GM19023 (cell line): ENCODE results near the gene LAG3.

Experiments
- ATAC-seq: cut with Tn5 transposase; IDR thresholded peaks from one replicate; pipeline ENCODE4 v1.9.1; 2021; ENCODE audit warnings: mild to moderate bottlenecking, moderate library complexity; ENCODE audit not compliant: unreplicated experiment

The LAG3 gene

DNA sequence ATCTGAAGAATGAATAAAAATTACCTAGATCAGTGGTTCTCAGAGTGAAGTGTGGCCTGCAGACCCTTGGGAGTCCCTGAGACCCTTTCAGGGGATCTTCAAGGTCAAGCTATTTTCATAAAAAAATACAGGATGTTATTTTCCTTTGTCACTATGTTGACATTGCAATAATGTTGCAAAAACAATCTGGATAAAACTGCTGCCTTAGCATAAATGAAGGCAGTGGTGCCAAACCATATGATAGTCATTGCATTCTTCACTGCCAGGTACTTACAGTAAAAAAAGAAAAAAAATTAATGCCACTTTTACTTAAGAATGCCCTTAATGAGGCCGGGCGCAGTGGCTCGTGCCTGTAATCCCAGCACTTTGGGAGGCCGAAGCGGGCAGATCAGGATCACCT, 15.0 kb downstream of the LAG3 start:
- no peak for ATAC-seq

DNA sequence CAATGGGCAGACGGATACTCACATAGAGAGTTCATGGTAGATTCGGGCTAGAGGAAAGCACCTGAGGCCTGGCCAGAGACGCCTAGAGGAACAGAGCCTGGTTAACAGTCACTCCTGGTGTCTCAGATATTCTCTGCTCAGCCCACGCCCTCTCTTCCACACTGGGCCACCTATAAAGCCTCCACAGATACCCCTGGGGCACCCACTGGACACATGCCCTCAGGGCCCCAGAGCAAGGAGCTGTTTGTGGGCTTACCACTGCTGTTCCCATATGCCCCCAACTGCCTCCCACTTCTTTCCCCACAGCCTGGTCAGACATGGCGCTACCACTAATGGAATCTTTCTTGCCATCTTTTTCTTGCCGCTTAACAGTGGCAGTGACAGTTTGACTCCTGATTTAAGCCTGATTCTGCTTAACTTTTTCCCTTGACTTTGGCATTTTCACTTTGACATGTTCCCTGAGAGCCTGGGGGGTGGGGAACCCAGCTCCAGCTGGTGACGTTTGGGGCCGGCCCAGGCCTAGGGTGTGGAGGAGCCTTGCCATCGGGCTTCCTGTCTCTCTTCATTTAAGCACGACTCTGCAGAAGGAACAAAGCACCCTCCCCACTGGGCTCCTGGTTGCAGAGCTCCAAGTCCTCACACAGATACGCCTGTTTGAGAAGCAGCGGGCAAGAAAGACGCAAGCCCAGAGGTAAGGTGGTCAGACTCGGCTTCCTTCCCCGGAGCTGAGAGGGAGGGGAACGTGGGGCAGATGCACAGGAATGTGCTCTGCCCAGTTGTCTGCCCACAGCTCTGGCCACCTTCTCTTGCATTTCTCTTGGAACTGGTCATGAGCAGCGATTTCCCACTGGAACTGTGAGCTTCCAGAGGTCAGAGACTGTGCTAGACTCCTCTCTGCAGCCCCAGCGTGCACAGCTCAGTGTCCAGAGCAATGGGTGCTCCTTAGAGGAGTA, 16.9 kb downstream of the LAG3 start, which contains the start of gene CD4:
CD4 (plus strand) TSS at position 557 of the 953 bp plus-strand sequence. CDS start 10,611 bp downstream, outside the sequence.
- no peak for ATAC-seq

DNA sequence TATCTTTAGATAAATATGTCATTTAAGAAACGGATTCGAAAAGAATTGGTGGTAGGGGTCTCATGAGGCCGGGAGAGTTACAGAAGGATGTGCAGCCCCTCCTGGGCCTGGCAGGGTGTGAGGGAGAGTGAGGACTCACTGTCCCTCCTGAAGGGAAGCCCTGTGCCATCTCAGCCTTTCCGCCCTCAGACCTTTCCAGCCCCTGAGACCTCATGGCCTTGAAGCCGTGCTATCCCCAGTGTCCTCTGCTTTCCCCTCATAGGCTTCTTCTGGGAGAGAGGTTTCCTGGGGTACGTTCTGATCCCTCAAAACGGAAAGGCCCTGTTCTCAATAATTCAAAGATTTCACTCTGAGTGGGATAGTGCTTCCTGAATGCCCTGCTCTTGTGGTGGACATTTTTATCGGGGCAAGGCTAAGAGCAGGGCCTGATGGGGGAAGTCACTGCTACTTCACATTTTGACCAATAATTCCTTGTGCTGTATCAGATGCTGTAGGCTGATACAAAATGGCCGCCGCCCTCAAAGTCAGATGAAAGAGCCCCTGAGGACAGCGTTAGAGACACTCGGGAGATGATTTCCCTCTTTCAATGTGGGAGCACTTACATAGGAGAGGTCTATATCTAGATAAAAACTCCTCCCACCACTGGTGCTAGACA, 18.3 kb downstream of the LAG3 start:
- no peak for ATAC-seq

DNA sequence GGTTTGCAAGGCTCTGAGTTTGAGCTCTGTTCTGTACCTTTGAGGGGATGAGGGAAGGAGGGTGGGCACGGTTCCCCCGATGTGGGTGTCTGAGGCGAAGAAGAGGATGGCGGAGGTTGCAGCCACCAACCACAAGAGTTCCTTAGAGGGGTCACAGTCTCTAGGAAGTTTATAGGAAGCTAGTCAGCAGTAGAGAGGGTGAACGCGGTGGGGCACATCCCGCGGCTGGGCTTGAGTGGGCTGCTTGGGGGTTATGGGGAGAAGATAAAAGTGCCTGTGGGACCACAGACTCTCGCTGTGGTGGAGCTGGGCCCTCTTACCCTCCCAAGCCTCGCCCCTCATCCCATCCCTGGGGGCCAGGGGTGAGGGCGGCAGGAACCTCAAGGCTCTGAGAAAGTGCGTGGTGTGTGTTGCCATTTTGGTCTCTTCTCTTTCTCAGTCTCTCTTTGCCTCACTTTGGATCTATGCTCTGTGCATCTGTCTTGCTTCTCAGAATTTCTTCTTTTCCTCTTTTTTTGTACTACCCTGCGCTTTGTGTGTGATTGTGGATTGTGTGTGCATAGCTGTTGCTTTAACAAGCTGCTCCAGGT, 19.7 kb downstream of the LAG3 start:
- no peak for ATAC-seq

DNA sequence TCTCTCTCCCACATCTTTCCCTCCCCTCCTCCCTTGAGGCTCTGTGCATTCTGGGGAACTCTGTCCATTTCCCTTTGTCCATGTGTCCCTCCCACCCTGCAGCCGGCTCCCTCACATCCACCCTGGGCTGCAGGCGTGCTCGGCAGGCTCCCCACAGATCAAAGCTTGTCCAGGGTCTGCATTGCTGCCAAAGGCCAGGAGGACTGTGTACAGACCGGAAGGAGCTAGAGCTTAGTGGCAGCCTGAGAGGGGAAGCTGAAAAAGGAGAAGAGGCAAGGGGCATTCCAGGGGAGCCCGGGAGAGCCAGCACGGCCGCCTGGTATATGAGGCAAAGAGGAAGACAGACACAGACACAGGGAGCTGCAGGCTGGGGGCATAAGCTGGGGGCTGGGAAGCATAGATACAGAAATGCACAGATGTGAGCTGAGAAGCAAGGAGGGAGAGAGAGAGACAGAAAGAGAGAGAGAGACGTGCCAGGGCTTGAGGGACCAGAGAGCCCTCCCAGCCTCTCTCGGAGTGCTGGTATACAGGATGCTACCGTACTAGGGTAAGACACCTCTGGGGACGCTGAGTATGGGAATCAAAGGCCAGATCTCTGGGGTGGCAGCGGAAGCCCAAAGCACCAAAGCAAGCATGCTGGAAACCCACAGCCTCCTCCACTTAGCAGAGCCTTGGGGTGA, 20.3 kb downstream of the LAG3 start:
- no peak for ATAC-seq

DNA sequence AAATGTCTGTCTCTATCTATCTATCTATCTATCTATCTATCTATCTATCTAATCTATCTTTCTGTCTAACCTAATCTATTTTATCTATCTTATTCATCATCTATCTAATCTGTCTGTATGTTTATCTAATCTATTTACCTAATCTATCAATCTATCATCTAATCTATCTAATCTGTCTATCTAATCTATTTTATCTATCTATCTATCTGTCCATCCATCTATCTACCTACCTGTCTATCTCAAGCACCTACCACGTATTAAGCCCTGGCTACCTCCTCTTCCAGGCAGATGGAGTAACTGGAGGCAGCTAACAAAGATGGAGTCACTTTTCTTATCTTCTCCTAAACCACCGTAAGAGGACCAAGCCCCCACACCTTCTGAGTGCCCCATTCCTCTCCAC, 22.8 kb downstream of the LAG3 start:
- no peak for ATAC-seq

DNA sequence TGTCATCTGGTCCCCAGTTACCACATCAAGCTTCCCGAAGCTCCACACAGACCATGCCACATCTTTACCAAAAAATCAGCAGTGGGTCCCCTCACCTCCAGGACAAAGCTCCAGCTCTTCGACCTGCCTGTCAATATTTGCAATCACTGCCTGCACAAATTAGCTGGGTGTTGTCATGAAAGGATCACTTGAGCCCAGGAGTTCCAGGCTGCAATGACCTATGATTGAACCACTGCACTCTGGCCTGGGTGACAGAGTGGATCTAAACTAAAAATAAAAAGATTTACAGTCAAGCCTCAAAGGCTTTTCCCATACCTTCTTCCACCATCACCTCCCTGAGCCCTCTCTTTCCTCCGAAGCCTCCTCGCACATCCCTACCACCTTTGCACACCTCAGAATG, 24.3 kb downstream of the LAG3 start:
- ATAC-seq: no peak

DNA sequence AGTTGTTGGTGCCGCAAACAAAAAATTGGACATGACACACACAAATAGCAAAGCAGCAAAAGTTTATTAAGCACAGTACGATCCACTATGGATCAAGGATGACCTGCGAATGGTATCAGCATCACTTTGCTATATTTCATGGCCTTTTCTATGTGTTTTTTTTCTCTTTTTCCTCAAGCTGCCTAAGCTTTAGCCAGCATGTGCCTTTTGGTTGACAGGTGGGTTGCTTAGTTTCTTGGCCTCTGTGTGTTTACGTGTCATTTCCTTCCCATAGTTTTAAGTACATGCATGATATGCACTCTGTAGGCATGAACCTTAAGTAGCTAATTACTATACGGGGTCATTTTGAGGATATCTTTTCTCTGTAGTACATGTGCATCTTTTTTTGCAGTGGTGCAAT, 26.8 kb downstream of the LAG3 start:
- ATAC-seq: no peak

DNA sequence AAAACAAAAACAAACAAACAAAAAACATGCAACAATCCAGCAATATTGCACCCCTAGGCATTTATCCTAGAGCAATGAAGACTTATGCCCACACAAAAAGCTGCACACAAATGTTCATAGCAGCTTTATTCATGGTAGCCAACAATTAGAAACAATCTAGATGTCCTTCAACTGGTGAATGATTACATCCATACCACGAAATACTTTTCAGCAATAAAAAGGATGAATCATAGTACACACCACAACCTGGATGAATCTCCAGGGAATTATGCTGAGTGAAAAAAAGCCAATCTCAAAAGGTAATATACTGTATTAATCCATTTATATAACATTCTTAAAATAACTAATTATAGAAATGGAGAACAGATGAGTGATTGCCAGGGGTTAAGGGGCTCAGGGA, 34.9 kb downstream of the LAG3 start:
- ATAC-seq: no peak

DNA sequence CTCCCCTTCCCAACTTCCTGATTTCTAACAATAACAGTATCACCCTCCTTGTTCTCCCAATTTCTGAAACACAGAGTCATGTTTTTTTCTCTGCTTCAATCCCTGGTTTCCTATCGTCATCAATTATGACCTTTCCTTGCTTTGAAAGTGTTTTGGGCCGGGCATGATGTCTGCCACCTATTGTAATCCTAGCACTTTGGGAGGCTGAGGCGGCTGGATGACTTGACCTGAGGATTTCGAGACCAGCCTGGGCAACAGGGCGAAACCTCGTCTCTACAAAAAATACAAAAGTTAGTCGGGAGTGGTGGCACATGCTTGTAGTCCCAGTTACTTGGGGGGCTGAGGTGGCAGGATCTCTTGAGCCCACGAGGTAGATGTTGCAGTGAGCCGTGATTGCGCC, 36.7 kb downstream of the LAG3 start:
- no peak for ATAC-seq

DNA sequence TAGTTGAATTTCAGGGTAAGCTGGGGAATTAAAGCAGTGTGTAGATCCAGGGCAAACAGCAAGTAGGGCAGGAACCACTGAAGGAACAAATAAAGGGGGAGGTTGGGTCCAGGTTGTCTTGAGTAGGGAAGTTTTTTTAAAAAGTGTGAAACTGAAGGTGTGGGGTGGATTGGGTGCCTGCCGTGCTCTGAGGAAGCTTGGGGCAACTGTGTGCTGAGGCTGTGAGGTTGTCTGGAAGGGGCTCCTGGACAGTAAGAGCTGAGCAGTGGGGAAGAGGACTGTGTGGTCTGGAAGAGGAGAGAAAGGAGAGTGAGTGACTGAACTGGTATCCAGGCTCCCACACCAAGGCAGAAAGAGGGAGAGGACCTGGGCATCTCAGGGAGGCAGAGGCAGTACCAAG, 38.4 kb downstream of the LAG3 start:
- ATAC-seq: no peak

DNA sequence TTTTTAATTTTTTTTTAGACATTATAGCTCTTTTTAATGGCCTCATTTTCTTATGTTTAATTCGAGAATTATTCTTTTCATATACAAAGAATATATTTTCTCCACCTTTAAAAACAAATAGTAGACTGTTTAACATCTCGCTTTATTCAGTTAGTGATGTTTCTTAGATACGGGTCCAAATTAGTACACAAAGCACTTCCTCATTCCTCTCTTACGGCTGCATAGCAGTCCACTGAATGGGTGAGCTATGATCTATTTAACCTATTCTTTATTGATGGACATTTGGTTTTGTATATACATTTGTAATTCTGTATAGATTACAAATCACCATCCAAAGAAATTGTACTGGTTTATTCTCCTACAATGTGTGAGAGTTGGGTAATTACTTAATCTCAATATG, 41.0 kb downstream of the LAG3 start:
- ATAC-seq: no peak

DNA sequence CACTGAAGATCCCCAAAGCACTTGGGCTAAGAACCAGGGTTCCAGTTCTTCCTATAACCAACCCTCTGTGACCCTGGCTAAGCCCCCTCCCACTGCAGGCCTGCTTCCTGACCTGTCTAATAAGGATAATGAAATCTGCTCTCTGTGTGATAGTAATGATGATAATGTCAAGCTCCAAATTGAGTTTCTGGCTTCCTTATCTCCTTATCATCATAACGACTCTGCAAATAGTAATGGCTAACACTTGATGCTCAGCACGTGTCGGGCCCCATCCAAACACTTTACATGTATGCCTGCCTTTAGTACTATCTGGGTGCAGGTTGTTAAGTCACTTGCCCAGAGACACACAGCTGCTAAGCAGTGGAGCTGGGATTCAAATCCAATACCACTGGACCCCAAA, 44.3 kb downstream of the LAG3 start:
- no peak for ATAC-seq

DNA sequence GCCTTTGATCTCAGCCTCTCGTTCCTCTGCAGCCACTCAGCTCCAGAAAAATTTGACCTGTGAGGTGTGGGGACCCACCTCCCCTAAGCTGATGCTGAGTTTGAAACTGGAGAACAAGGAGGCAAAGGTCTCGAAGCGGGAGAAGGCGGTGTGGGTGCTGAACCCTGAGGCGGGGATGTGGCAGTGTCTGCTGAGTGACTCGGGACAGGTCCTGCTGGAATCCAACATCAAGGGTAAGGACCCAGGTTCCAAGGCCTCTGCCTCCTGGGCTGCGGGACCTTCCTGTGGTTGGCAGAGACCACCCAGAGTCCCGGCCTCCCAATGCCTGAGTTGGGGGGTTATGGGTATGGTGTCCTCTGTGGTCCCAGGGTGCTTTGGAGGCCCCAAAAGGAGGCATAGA, 44.8 kb downstream of the LAG3 start:
- no peak for ATAC-seq

DNA sequence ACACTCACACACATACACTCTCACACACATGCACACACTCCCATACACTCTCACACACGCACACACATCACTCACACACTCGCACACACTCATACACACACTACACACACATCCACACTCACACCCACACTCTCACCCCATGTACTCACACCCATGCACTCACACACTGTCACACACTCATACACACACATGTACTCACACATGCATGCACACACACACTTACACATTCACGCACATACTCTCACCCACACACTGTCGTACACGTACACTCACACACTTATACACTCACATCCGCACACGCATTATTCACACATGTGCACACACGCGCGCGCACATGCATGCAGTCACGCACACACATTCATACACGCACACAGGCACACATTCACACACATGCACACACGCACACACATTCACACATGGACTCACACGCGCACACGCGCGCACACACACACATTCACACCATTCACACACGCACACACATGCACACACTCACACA, 45.4 kb downstream of the LAG3 start:
- ATAC-seq: no peak

DNA sequence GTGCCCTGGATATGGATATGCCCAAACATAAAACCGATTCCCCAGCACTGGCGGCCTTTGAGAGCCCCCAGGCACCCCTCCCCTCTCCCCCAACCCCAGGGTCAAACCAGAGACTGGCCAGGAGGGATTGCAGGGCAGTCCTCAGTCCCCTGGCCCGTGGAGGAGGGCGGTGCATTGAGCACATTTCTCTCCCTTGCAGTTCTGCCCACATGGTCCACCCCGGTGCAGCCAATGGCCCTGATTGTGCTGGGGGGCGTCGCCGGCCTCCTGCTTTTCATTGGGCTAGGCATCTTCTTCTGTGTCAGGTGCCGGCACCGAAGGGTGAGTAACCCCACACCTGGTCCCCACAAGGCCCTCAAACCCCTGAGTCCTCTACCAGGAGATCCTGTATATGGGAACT, 45.9 kb downstream of the LAG3 start:
- no peak for ATAC-seq

DNA sequence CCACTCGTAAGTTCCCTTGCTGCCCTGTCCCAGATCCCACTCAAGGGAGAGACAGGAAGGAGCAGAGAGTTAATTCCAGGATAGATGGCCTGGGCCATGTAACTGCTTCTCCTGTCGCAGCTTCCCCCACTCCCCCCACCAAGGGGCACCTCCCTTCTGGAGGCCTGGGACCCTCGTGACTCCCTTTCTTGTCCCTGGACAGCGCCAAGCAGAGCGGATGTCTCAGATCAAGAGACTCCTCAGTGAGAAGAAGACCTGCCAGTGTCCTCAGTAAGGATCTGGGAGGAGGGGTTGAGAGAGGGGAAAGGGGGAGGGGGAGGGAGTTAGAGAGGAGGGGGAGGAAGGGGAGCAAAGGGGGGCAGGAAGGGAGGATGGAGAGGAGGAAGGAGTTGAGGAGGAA, 46.3 kb downstream of the LAG3 start:
- no peak for ATAC-seq

DNA sequence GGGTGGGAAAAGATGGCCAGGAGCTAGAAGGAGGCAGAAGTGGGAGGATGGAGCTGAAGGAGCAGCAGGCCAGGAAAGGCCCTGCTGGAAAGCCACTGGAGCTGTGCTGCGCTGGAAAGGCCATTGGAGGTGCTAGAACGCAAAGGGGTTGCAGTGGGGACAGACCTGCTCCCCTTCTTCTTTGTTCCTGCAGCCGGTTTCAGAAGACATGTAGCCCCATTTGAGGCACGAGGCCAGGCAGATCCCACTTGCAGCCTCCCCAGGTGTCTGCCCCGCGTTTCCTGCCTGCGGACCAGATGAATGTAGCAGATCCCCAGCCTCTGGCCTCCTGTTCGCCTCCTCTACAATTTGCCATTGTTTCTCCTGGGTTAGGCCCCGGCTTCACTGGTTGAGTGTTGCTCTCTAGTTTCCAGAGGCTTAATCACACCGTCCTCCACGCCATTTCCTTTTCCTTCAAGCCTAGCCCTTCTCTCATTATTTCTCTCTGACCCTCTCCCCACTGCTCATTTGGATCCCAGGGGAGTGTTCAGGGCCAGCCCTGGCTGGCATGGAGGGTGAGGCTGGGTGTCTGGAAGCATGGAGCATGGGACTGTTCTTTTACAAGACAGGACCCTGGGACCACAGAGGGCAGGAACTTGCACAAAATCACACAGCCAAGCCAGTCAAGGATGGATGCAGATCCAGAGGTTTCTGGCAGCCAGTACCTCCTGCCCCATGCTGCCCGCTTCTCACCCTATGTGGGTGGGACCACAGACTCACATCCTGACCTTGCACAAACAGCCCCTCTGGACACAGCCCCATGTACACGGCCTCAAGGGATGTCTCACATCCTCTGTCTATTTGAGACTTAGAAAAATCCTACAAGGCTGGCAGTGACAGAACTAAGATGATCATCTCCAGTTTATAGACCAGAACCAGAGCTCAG, 47.0 kb downstream of the LAG3 start:
- no peak for ATAC-seq

DNA sequence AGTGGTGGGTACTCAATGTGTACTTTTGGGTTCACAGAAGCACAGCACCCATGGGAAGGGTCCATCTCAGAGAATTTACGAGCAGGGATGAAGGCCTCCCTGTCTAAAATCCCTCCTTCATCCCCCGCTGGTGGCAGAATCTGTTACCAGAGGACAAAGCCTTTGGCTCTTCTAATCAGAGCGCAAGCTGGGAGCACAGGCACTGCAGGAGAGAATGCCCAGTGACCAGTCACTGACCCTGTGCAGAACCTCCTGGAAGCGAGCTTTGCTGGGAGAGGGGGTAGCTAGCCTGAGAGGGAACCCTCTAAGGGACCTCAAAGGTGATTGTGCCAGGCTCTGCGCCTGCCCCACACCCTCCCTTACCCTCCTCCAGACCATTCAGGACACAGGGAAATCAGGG, 47.8 kb downstream of the LAG3 start:
- no peak for ATAC-seq
